A673 (cell line): Measurements from ENCODE around the gene POU3F1. TPM values are rescaled to one million over a fixed set of nuclear protein-coding genes. Genes with fewer than 3 reads are reported as not detected.
"Not testable (repeated sequence)": the region's sequence is repeated elsewhere in the genome, so short reads cannot be mapped to it uniquely, and the experiment has no call there.

Experiments used
- BruUV-seq: library from RNA; stranded (reverse); fragments of 400-500 nt; replicated peaks from 2 replicates; lab custom pipeline; 2021; lab: Mats Ljungman, UMichigan
- CTCF ChIA-PET: fragments of 300-600 bp; sonication (Branson Sonifier 250); formaldehyde crosslinking; loops from one replicate; lab custom pipeline; 2022; ENCODE audit warnings: antibody characterized with exemption; lab: Charles Lee
- POLR2A ChIA-PET: fragments of 300-600 bp; sonication (Branson Sonifier 250); formaldehyde crosslinking; loops from one replicate; lab custom pipeline; 2022; ENCODE audit warnings: antibody characterized with exemption; ENCODE audit not compliant: low non-redundant PET; lab: Charles Lee
- DNase-seq: peaks from one replicate; pipeline ENCODE4 v3.0.0-alpha.2; 2015; ENCODE audit warnings: low spot score
- H3K27ac ChIP-seq: fragments of 200-600 bp; sonication (generic); 2 replicates; pipeline ENCODE4 v1.5.1; 2016; ENCODE audit warnings: mixed run types, low read depth, mild to moderate bottlenecking, mixed read lengths, antibody characterized with exemption, low read length; ENCODE audit not compliant: poor library complexity, severe bottlenecking
- H3K27me3 ChIP-seq: fragments of 200-600 bp; sonication (generic); replicated peaks from 2 replicates; pipeline ENCODE4 v1.6.1; 2017; ENCODE audit warnings: mixed run types, low read depth, mild to moderate bottlenecking, mixed read lengths, antibody characterized with exemption, low read length; ENCODE audit not compliant: insufficient read depth, poor library complexity
- H3K36me3 ChIP-seq: fragments of 200-600 bp; sonication (generic); 2 replicates; pipeline ENCODE4 v1.6.1; 2016; ENCODE audit warnings: mixed run types, mild to moderate bottlenecking, mixed read lengths, antibody characterized with exemption, low read length; ENCODE audit not compliant: insufficient read depth, poor library complexity, severe bottlenecking
- H3K4me1 ChIP-seq: fragments of 200-600 bp; sonication (generic); 2 replicates; pipeline ENCODE4 v1.6.1; 2017; ENCODE audit warnings: mixed run types, mild to moderate bottlenecking, mixed read lengths, antibody characterized with exemption, low read length; ENCODE audit not compliant: insufficient read depth, poor library complexity, severe bottlenecking
- H3K4me3 ChIP-seq: fragments of 200-600 bp; sonication (generic); 2 replicates; pipeline ENCODE4 v1.5.1; 2016; ENCODE audit warnings: low read depth, mixed run types, mild to moderate bottlenecking, mixed read lengths, low read length; ENCODE audit not compliant: poor library complexity, severe bottlenecking
- H3K9me3 ChIP-seq: fragments of 200-600 bp; sonication (generic); 2 replicates; pipeline ENCODE4 v1.6.1; 2016; ENCODE audit warnings: mixed run types, low read depth, mild to moderate bottlenecking, mixed read lengths, antibody characterized with exemption, low read length; ENCODE audit not compliant: poor library complexity, severe bottlenecking
- EZH2 ChIP-seq: fragments of 200-600 bp; sonication (generic); IDR thresholded peaks from 2 replicates; pipeline ENCODE4 v1.6.1; 2017; ENCODE audit warnings: borderline replicate concordance, low read depth, mild to moderate bottlenecking, mixed read lengths, antibody characterized with exemption, low read length; ENCODE audit not compliant: poor library complexity, severe bottlenecking
- intact Hi-C: fragments of 100-400 bp; cut with micrococcal nuclease; formaldehyde crosslinking; loops from one replicate; pipeline ENCODE4 v1.10.0; 2022; ENCODE audit not compliant: unreplicated experiment
- total RNA-seq: library from RNA; stranded (reverse); gene quantifications from 2 replicates; pipeline ENCODE4 v1.2.3, GENCODE V29; 2021
- TF ChIP-seq, protein P1 (sequence below): fragments of 300-800, 200-600 bp; sonication (generic); conservative IDR thresholded peaks from 2 replicates; pipeline ENCODE4 v1.5.1; 2017; ENCODE audit warnings: low read depth, mild to moderate bottlenecking, antibody characterized with exemption, low read length, moderate library complexity, mixed read lengths

Gene POU3F1
- total RNA-seq, 1 experiment from 2014 or later, result 92.9 TPM

DNA sequence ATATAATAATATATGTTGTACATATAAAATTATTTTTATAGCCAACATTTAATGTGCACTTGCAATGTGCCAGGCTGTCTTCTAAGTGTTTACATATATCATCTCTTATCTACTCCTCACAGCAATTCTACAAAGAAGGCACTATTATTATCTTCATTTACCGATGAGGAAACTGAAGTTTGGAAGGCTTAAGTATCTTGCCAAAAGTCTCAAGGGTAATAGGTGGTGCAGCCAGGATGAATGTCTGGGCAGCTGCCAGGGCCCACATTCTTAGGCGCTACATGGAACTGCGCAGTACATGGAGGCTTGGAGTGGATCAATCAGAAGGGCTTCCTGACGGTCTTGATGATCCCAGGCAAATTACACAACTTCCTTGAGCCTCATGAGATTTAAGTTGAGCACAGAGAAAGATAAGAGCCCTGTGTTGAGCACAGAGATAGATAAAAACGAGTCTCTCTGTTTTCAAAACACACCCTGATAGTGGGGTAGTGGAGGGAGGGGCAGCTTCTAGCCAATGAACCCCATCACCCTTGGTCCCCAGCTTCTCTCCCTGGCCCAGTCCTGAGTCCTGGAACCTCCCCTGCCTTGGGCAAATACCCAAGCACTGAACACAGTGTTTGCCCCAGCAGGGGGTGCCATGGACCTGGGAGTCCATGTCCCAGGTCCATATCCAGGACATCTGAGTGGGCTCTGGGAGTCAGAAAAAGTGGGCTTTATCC lies 9.2 kb downstream of the POU3F1 start:
- Histone ChIP-seq H3K27ac (no peak overlapping the region), H3K27me3 (no peaks in the 10 kb centered on the region), H3K4me3 (no peak overlapping the region), H3K36me3 (peaks cover 17% of the 10 kb centered on the region), H3K9me3 (no peaks in the 10 kb centered on the region), H3K4me1 (peaks cover 50% of the 10 kb centered on the region)
- CTCF ChIA-PET, result interaction anchor here (0.5 kb wide), 2 partner anchors 245 to 798 kb away, joined by 3 to 8 read pairs; no protein-coding TSS in a partner anchor
- no TSS peak for BruUV-seq
- intact Hi-C loops, result no loop called here
- POLR2A ChIA-PET, result interaction anchor here (0.5 kb wide), 1 partner anchor 875 kb away, joined by 3 read pairs; no protein-coding TSS in a partner anchor
- TF ChIP-seq, protein P1, sequence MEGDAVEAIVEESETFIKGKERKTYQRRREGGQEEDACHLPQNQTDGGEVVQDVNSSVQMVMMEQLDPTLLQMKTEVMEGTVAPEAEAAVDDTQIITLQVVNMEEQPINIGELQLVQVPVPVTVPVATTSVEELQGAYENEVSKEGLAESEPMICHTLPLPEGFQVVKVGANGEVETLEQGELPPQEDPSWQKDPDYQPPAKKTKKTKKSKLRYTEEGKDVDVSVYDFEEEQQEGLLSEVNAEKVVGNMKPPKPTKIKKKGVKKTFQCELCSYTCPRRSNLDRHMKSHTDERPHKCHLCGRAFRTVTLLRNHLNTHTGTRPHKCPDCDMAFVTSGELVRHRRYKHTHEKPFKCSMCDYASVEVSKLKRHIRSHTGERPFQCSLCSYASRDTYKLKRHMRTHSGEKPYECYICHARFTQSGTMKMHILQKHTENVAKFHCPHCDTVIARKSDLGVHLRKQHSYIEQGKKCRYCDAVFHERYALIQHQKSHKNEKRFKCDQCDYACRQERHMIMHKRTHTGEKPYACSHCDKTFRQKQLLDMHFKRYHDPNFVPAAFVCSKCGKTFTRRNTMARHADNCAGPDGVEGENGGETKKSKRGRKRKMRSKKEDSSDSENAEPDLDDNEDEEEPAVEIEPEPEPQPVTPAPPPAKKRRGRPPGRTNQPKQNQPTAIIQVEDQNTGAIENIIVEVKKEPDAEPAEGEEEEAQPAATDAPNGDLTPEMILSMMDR, result peak; percentile 24; the same call in 1 of the 2 replicates
- no peak for TF ChIP-seq EZH2
- no peak for DNase-seq

DNA sequence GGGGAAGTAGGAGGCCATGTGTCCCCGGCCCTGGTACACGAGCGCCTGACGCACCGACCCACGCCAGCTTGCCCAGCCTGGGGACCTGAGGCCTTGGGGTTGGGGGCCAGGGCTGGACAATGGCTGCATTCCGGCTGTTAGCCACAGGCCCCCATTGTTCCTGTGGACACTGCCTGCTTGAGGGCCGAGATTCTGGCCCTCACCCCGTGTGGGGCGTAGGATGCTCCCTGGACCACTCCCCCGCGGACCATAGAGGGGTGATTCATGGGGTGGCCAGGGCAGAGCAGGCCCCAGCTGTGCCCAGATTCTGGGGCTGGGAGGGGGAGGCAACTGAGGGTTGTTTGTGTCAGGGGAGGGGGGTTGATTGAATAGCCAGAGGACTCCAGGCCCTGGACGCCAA lies 11.7 kb downstream of the POU3F1 start:
- POLR2A ChIA-PET, result no interaction called here
- Histone ChIP-seq H3K4me1 (peaks cover 41% of the 10 kb centered on the region), H3K4me3 (no peak overlapping the region), H3K9me3 (no peaks in the 10 kb centered on the region), H3K27ac (no peak overlapping the region), H3K36me3 (peaks cover 4% of the 10 kb centered on the region), H3K27me3 (no peaks in the 10 kb centered on the region)
- DNase-seq, result no peak
- TF ChIP-seq, protein P1, result no peak
- TF ChIP-seq EZH2, result no peak
- intact Hi-C loops, result no loop called here
- BruUV-seq, result no TSS peak
- CTCF ChIA-PET, result no interaction called here

DNA sequence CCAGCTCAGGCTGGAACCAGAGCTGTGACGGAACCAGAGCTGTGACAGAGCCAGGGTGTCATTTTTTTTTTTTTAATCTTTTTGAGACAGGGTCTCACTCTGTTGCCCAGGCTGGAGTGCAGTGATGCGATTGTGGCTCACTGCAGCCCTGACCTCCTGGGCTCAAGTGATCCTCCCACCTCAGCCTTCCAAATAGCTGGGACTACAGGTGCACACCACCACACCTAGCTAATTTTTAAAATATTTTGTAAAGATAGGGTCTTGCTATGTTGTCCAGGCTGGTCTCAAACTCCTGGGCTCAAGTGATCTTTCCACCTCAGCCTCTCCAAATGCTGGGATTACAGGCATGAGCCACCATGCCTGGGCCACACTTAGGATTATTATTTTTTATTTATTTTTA lies 13.6 kb downstream of the POU3F1 start:
- CTCF ChIA-PET, H3K36me3 ChIP-seq, H3K9me3 ChIP-seq, DNase-seq, H3K4me3 ChIP-seq, H3K27ac ChIP-seq, H3K27me3 ChIP-seq, BruUV-seq, intact Hi-C loops: not testable (repeated sequence)
- POLR2A ChIA-PET, result interaction anchor here (0.6 kb wide), 1 partner anchor 834 kb away, joined by 4 read pairs; no protein-coding TSS in a partner anchor
- H3K4me1 ChIP-seq, result peaks cover 42% of the 10 kb centered on the region
